Endodermal cell (in vitro differentiated cells): ENCODE data around the gene DNAJB4. TPM values are rescaled to one million over a fixed set of nuclear protein-coding genes. Genes with fewer than 3 reads are reported as not detected.

ENCODE experiments used
- DNase-seq: peaks from one replicate; pipeline ENCODE4 v3.0.0-alpha.2; 2017
- H3K27ac ChIP-seq: 2 replicates; pipeline ENCODE4 v1.5.1; 2013; ENCODE audit warnings: mild to moderate bottlenecking, low read depth, low read length, moderate library complexity
- H3K27me3 ChIP-seq: 2 replicates; pipeline ENCODE4 v1.6.1; 2013; ENCODE audit warnings: mild to moderate bottlenecking, low read length, moderate library complexity; ENCODE audit not compliant: insufficient read depth, control insufficient read depth, poor library complexity, severe bottlenecking
- H3K36me3 ChIP-seq: 2 replicates; pipeline ENCODE4 v1.7.0; 2013; ENCODE audit warnings: mild to moderate bottlenecking, low read length, moderate library complexity; ENCODE audit not compliant: control insufficient read depth, insufficient read depth
- H3K4me1 ChIP-seq: one replicate; pipeline ENCODE4 v1.7.0; 2013; ENCODE audit warnings: low read length; ENCODE audit not compliant: control insufficient read depth, insufficient read depth
- H3K4me3 ChIP-seq: 2 replicates; pipeline ENCODE4 v1.5.1; 2013; ENCODE audit warnings: mild to moderate bottlenecking, low read length, moderate library complexity
- H3K9ac ChIP-seq: 2 replicates; pipeline ENCODE4 v1.6.1; 2013; ENCODE audit warnings: mild to moderate bottlenecking, low read length, moderate library complexity; ENCODE audit not compliant: poor library complexity, severe bottlenecking; ENCODE audit errors: extremely low read depth
- H3K9me3 ChIP-seq: 2 replicates; pipeline ENCODE4 v1.6.1; 2013; ENCODE audit warnings: mild to moderate bottlenecking, low read length, moderate library complexity; ENCODE audit not compliant: control insufficient read depth
- H3K27ac Mint-ChIP-seq: 2 replicates; pipeline ENCODE4 v1.8.0; 2020; ENCODE audit warnings: mixed read lengths
- H3K27me3 Mint-ChIP-seq: 2 replicates; pipeline ENCODE4 v1.8.0; 2021; ENCODE audit warnings: mild to moderate bottlenecking, mixed read lengths; ENCODE audit not compliant: insufficient read depth
- H3K36me3 Mint-ChIP-seq: 2 replicates; pipeline ENCODE4 v1.8.0; 2020; ENCODE audit warnings: low read depth, mixed read lengths
- H3K4me1 Mint-ChIP-seq: 2 replicates; pipeline ENCODE4 v1.8.0; 2020; ENCODE audit warnings: mixed read lengths
- H3K4me3 Mint-ChIP-seq: 2 replicates; pipeline ENCODE4 v1.8.0; 2020; ENCODE audit warnings: mild to moderate bottlenecking, moderate library complexity, mixed read lengths
- H3K9me3 Mint-ChIP-seq: 2 replicates; pipeline ENCODE4 v1.8.0; 2020; ENCODE audit warnings: mild to moderate bottlenecking, mixed read lengths
- WGBS, 2 experiments: methylation state at CpG; one replicate each; pipeline versions ENCODE4 v1.1.5 to v1.1.7; 2013; ENCODE audit warnings: missing lambda C conversion rate in 2 of 2, mixed read lengths in 1 of 2; ENCODE audit not compliant: insufficient coverage in 1 of 2, insufficient read length in 1 of 2; 5-methylcytosine and 5-hydroxymethylcytosine counted together
- total RNA-seq, 2 donors: library from RNA; stranded (reverse); fragmentation: NEBNext Ultra II Directional in 1 of 2; extraction: Animal tissue kit (Norgen Biotek cat#: 25700) in 1 of 2; gene quantifications; 2 replicates in 1 of 2; 3 replicates in 1 of 2; pipeline ENCODE4 v1.2.1, GENCODE V29; 2021
- TF ChIP-seq, protein P1 (sequence below): fragments of 200-600 bp; sonication (generic); conservative IDR thresholded peaks from 2 replicates; pipeline ENCODE4 v1.5.0; 2021; ENCODE audit warnings: antibody characterized with exemption, mild to moderate bottlenecking

Gene DNAJB4
- total RNA-seq, 2 donors from 2014 or later, result 16.4 to 38.4 TPM

DNA sequence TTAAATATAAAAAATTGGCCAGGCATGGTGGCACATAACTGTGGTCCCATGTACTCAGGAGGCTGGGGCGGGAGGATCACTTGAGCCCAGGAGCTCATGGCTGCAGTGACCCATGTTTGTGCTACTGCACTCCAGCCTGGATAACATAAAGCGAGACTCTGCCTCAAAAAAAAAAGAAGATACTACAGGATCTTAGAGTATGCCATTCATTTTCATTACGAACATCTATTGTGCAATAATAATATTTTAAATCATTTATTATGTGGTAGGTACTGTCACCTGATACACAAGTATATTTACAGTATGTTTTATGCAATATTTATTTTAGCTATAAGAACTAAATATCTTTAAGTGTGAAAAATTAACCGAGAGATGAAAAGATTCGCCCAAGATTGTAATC lies 31.7 kb downstream of the DNAJB4 start:
- 71 to 93% methylated on average over 1 to 4 of the region's 5 CpGs for WGBS, 2 experiments
- Mint-ChIP-seq H3K9me3 (no peaks in the 10 kb centered on the region), H3K27me3 (peaks cover 2% of the 10 kb centered on the region), H3K27ac (no peak overlapping the region), H3K4me3 (no peak overlapping the region), H3K36me3 (no peaks in the 10 kb centered on the region), H3K4me1 (no peaks in the 10 kb centered on the region)
- TF ChIP-seq, protein P1, sequence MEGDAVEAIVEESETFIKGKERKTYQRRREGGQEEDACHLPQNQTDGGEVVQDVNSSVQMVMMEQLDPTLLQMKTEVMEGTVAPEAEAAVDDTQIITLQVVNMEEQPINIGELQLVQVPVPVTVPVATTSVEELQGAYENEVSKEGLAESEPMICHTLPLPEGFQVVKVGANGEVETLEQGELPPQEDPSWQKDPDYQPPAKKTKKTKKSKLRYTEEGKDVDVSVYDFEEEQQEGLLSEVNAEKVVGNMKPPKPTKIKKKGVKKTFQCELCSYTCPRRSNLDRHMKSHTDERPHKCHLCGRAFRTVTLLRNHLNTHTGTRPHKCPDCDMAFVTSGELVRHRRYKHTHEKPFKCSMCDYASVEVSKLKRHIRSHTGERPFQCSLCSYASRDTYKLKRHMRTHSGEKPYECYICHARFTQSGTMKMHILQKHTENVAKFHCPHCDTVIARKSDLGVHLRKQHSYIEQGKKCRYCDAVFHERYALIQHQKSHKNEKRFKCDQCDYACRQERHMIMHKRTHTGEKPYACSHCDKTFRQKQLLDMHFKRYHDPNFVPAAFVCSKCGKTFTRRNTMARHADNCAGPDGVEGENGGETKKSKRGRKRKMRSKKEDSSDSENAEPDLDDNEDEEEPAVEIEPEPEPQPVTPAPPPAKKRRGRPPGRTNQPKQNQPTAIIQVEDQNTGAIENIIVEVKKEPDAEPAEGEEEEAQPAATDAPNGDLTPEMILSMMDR, result no peak
- Histone ChIP-seq H3K27ac (no peak overlapping the region), H3K4me3 (no peak overlapping the region), H3K4me1 (no peaks in the 10 kb centered on the region), H3K27me3 (no peaks in the 10 kb centered on the region), H3K9me3 (no peaks in the 10 kb centered on the region), H3K9ac (no peak overlapping the region), H3K36me3 (no peaks in the 10 kb centered on the region)
- no peak for DNase-seq

DNA sequence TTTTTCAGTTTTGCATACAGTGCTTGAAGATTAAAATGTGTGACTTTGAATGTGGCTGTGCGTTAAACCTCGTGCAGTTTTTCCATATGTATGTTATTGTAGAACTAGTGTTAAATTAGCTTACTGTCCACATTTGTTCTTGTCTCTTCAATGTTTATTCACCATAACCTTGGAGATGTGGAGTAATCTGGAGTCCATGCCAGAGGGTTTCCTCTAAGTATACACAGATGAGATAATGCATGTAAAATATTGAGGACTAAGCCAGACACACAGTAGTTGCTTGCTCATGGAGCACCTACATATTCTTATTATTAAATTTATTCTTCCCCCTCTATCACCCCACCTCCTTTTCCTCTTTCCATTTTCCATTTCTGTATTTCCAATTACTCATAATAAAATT lies 33.3 kb downstream of the DNAJB4 start:
- H3K36me3 ChIP-seq, result no peaks in the 10 kb centered on the region
- no peaks in the 10 kb centered on the region for H3K9me3 Mint-ChIP-seq
- H3K4me1 Mint-ChIP-seq, result no peaks in the 10 kb centered on the region
- no peak for DNase-seq
- H3K9me3 ChIP-seq, result no peaks in the 10 kb centered on the region
- TF ChIP-seq, protein P1, result no peak
- no peak overlapping the region for H3K27ac ChIP-seq
- no peaks in the 10 kb centered on the region for H3K4me1 ChIP-seq
- 85% methylated on average over 2 of the region's 2 CpGs; no CpG with 5 or more reads in 1 of the 2 experiments for WGBS, 2 experiments
- H3K9ac ChIP-seq, result no peak overlapping the region
- no peak overlapping the region for H3K27ac Mint-ChIP-seq
- H3K27me3 ChIP-seq, result peaks cover 6% of the 10 kb centered on the region
- H3K36me3 Mint-ChIP-seq, result no peaks in the 10 kb centered on the region
- no peak overlapping the region for H3K4me3 Mint-ChIP-seq
- H3K4me3 ChIP-seq, result no peak overlapping the region
- peaks cover 7% of the 10 kb centered on the region for H3K27me3 Mint-ChIP-seq

- no peak overlapping the region for H3K9ac ChIP-seq
- no peaks in the 10 kb centered on the region for H3K4me1 ChIP-seq
- DNase-seq, result no peak
- no peaks in the 10 kb centered on the region for H3K9me3 ChIP-seq
- no peaks in the 10 kb centered on the region for H3K4me1 Mint-ChIP-seq
- no peak overlapping the region for H3K4me3 ChIP-seq
- no peak overlapping the region for H3K27ac Mint-ChIP-seq
- H3K27ac ChIP-seq, result no peak overlapping the region
- H3K9me3 Mint-ChIP-seq, result no peaks in the 10 kb centered on the region
- TF ChIP-seq, protein P1, result no peak
- no peaks in the 10 kb centered on the region for H3K36me3 ChIP-seq
- H3K27me3 Mint-ChIP-seq, result peaks cover 11% of the 10 kb centered on the region
- no peak overlapping the region for H3K4me3 Mint-ChIP-seq
- no peaks in the 10 kb centered on the region for H3K36me3 Mint-ChIP-seq
- peaks cover 10% of the 10 kb centered on the region for H3K27me3 ChIP-seq
Measured at GRCh38 chr1:78038491-78038939, 33.8 kb downstream of the DNAJB4 start.
